NCI-H1092 treated with DMSO at 0.1 percent for 48 hours (cell line): ENCODE results near the gene AQP1.

Source experiments
- DNase-seq: peaks from one replicate; lab custom pipeline; 2025; lab: John Stamatoyannopoulos, UW

Gene AQP1

DNA sequence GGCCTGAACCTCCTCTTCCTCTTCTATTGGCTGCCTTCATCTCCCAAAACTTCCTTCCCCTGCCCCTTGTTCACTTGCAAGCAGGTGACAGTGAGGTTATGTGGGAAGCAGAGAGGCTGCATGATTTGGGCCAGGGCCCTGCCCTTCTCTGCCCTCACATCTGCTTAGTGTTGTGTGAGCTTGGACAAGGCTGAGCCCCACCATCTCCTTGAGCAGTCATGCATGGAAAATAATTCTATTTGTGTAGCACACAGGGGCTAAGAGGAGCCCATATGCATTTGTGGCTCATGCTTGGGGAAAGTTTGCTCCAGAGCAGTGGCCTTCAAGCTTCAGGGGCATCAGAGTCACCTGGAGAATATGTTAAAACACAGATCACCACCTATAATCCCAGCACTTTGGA lies 26.8 kb upstream of the AQP1 start:
- no peak for DNase-seq

DNA sequence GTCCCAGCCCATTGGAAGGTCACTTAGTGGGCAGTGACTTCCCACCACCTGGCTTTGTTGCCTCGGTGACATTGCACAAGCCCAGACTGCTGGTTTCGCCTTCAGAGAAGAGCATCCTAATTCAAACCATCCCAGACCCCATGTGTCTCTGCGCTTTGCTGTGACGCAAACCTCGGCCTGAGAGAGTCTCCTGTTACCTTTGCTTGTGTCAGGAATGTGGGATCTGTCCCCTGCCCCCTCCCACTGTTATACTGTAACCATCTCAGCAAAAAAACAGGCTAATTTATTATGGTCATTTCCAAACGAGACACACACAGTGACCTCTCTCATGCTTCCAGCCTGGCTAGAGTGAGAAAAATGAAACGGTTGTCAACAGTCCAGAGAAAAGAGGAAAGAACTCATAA lies 25.0 kb upstream of the AQP1 start:
- DNase-seq: no peak

DNA sequence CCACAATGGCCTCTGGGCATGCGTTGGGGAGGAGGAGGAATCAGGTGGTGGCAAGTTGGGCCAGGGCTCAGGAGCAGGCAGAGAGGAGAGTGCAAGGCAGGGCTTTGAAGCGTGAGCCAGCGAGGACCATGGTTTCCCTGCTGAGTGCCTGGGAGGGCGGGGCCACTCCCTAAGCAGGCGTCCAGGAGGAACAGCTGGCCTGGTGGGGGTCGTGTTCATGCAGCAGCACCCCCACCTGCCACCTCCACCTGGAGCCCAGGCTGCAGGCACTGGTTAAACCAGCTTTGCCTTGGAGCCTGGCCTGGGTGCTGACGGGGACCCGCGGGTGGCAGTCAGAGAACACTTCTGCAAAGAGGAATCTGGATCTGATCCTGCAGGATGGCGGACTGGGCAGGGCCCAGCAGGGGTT lies 24.2 kb upstream of the AQP1 start:
- DNase-seq: no peak

DNA sequence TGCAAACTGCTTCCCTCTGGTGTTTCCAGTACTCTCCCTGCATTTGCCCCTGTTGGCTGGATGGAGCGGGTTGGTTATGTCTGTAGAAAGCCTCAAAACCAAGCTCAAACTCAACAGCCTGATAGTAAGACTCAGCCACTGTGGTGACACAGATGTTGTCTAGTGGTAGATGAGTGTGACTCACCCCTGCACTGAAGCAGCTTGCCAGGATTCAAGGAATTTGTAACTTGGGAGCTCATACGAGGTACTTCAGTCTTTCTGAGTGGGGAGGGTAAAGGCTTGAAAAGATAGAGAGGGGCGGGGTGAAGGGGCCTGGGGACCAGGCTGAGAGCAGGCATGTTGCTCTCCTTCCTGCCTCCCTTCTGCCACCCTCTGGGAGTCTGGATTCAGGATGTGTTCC lies 22.9 kb upstream of the AQP1 start:
- no peak for DNase-seq

DNA sequence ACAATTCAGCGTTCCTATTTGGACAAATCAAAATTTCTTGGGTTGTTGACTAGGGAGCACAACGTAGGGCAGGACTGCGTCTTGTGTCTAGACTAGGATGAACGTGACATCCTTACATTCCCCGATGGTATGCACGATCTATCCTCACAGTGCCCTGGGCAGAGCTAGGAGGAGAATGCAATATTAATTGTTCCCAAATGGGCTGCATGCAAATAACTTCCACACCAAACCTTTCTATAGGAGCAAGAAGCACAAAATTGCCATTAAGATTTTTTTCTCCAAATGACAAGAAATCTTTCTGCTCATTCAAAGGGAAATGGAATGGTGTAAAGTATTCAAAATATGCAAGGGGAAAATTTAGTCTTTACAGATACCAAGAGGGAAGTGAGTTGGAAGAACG lies 21.4 kb upstream of the AQP1 start:
- DNase-seq: no peak

DNA sequence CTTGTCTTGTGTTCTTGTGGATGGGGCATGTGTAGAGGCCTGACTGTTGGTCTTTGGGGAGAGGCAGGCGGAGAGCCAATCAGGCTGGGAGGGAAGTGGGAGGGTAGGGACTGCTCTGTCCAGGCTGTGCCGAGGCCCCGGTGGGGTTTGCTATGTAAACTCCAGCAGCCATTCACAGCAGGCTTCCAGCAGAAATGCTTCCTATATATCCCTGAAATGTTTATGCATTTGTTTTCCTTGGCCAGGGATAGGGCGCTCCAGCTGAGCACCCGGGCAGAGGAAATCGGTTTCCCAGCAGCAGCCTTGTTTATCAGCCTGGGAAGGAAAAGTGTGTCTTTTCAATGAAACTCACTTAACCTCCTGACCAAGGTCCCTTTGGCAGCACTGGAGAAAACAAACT lies 18.3 kb upstream of the AQP1 start:
- no peak for DNase-seq

GRCh38 chr7:30894009-30894408 lies 17.6 kb upstream of the AQP1 start:
- no peak for DNase-seq

DNA sequence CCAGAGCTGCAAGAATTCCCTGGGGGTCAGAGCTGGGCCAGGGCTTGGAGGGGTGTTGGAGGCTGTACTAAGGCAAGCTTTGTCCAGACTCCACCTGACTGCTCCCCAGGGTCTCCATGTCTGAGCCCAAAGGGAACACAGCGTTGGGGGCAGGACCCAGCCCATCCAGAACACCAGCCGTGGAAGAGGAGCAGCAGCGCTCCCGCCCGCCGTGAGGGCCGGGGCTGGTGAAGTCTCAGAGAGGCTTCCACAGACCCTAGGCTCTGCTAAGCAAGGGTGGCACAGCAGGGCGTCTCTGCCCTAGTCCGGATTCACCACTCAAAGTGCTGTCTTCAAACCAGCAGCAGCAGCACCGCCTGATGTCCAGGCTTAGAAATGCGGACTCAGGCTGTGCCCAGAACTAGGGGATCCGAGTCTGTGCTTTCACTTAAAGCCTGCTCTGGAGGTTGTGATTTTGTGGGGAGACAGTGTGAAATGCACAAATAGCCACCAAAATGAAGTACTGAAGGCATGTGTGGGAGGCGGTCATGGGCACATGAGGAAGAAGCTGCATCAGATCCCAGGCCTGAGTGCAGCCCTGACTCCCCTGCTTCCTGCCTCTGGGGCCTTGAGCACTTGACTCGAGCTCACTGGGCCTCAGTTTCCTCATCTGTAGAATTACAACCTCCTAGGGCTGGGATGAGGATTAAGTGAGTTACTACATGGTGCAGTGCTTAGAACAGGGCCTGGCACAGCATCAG lies 16.6 kb upstream of the AQP1 start:
- no peak for DNase-seq

- no peak for DNase-seq
Measured at GRCh38 chr7:30896036-30896435, 15.6 kb upstream of the AQP1 start.

- DNase-seq: no peak
Measured at GRCh38 chr7:30896783-30897637, 14.6 kb upstream of the AQP1 start.

GRCh38 chr7:30897770-30898169 lies 13.9 kb upstream of the AQP1 start:
- DNase-seq: no peak

GRCh38 chr7:30898411-30898810 lies 13.2 kb upstream of the AQP1 start:
- DNase-seq: no peak

- no peak for DNase-seq
Measured at GRCh38 chr7:30899066-30899465, 12.6 kb upstream of the AQP1 start.

GRCh38 chr7:30899630-30900029 lies 12.0 kb upstream of the AQP1 start:
- no peak for DNase-seq

- DNase-seq: no peak
Measured at GRCh38 chr7:30900053-30900452, 11.6 kb upstream of the AQP1 start.

GRCh38 chr7:30900803-30901362 lies 10.8 kb upstream of the AQP1 start:
- no peak for DNase-seq

DNA sequence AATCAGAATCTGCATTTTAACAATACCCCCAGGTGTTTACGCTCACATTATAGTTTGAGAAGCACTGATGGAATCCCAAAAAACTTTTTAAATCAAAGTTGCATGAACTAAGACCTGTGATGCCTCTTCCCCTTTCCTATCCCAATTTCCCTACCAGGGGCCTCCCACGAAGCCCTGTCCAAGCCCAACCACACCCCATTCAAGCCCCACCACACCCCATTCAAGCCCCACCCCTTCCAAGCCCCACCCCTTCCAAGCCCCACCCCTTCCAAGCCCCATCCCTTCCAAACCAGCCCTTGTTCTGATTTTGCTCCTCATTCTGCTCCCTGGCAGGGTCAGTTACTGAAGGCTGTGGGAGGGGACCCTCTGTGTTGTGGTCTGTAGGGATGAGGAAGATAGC lies 9.8 kb upstream of the AQP1 start:
- no peak for DNase-seq

GRCh38 chr7:30902466-30902865 lies 9.2 kb upstream of the AQP1 start:
- no peak for DNase-seq

DNA sequence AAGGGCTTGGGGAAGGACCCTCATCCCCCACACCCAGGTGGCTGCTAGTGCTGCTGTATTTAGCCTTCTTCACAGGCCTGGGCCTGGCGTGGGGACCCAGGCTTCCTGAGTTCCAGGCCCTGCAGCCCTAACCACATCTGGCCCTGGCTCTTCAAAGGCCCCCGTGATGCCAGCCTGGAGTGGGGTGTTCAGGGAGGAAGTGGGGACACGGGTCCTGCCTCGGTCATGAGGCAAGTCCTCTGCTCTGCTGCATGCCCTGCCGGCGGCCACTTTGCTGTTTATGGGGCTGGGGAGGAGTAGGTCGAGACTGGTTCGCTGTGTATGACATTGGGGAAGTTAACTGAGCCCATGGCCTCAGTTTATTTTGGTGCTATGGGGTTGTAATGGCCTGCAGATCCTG lies 8.5 kb upstream of the AQP1 start:
- no peak for DNase-seq

GRCh38 chr7:30904561-30904960 lies 7.1 kb upstream of the AQP1 start:
- DNase-seq: no peak

GRCh38 chr7:30905078-30906012 lies 6.3 kb upstream of the AQP1 start:
- no peak for DNase-seq

- DNase-seq: no peak
Measured at GRCh38 chr7:30906014-30906413, 5.6 kb upstream of the AQP1 start.
